HepG2 (cell line): ENCODE measurements around the gene FNDC3A. TPM values are rescaled to one million over a fixed set of nuclear protein-coding genes. Genes with fewer than 3 reads are reported as not detected.
A peak's percentile ranks its signal among the peaks of the same experiment; 100 is the strongest.

ENCODE experiments used
- ATAC-seq: fragments of 200-7000 bp; cut with Tn5 transposase; 3 replicates; pipeline ENCODE4 v1.9.1; 2020; ENCODE audit warnings: mild to moderate bottlenecking, moderate library complexity
- BruUV-seq: library from RNA; stranded (reverse); fragments of 400-500 nt; replicated peaks from 2 replicates; lab custom pipeline; 2021; lab: Mats Ljungman, UMichigan
- CTCF ChIA-PET: fragments of 300-600 bp; formaldehyde crosslinking; extraction: SDS; loops from one replicate; lab custom pipeline; 2021; ENCODE audit warnings: low total read pairs, inconsistent platforms, low intra/inter-chr PET ratio; lab: Yijun Ruan, JAX
- POLR2A ChIA-PET: fragments of 350-600 bp; sonication (Branson Sonifier 250); formaldehyde crosslinking; loops from one replicate; lab custom pipeline; 2020; ENCODE audit warnings: antibody characterized with exemption, inconsistent platforms; lab: Yijun Ruan, JAX
- DNase-seq: peaks from one replicate; pipeline ENCODE4 v3.0.0-alpha.2; 2015; ENCODE audit warnings: low spot score
- FAIRE-seq: peaks from 3 replicates; lab custom pipeline; 2011; peaks lifted over from hg19 to GRCh38; lab: Jason Lieb, UNC
- H2AFZ ChIP-seq: one replicate; pipeline ENCODE4 v1.6.1; 2011; ENCODE audit warnings: low read length, inconsistent platforms
- H3K27ac ChIP-seq: fragments of 300-600 bp; 3 replicates; pipeline ENCODE4 v1.8.0; 2011; ENCODE audit warnings: mixed run types, mild to moderate bottlenecking, mixed read lengths, low read length, inconsistent platforms; ENCODE audit not compliant: insufficient read depth; ENCODE audit errors: extremely low read length
- H3K27me3 ChIP-seq, 2 experiments: fragments of 200-600 bp in 1 of 2; 2 replicates in 1 of 2; 3 replicates in 1 of 2; pipeline versions ENCODE4 v1.6.0 to v1.8.0; 2011; ENCODE audit warnings: low read length in 2 of 2, mild to moderate bottlenecking in 2 of 2, moderate library complexity in 2 of 2, inconsistent platforms in 1 of 2; ENCODE audit not compliant: insufficient read depth in 2 of 2, control insufficient read depth in 1 of 2
- H3K36me3 ChIP-seq, 2 experiments: fragments of 200-600 bp in 1 of 2; replicated peaks in 1 of 2; 2 replicates in 1 of 2; 3 replicates in 1 of 2; pipeline versions ENCODE4 v1.5.1 to v1.8.0; 2011; ENCODE audit warnings: low read length in 2 of 2, inconsistent platforms in 1 of 2; ENCODE audit not compliant: insufficient read depth in 2 of 2, control insufficient read depth in 1 of 2
- H3K4me1 ChIP-seq: 2 replicates; pipeline ENCODE4 v1.5.1; 2012; ENCODE audit warnings: low read length, inconsistent platforms; ENCODE audit not compliant: insufficient read depth
- H3K4me2 ChIP-seq: 2 replicates; pipeline ENCODE4 v1.6.0; 2011; ENCODE audit warnings: low read depth, low read length, inconsistent platforms
- H3K4me3 ChIP-seq, 3 experiments: fragments of 200-600 bp in 1 of 3; sonication (generic), shearing (Covaris generic) in 1 of 3; replicated peaks in 1 of 3; 2 replicates each; pipeline ENCODE4 v1.5.1; 2011 to 2016; ENCODE audit warnings: low read length in 3 of 3, inconsistent platforms in 2 of 3, low read depth in 2 of 3, mild to moderate bottlenecking in 2 of 3, control low read depth in 1 of 3, mixed read lengths in 1 of 3; ENCODE audit not compliant: insufficient read depth in 1 of 3
- H3K79me2 ChIP-seq: one replicate; pipeline ENCODE4 v1.6.1; 2011; ENCODE audit warnings: low read length, inconsistent platforms; ENCODE audit not compliant: insufficient read depth
- H3K9ac ChIP-seq: 2 replicates; pipeline ENCODE4 v1.6.0; 2011; ENCODE audit warnings: mild to moderate bottlenecking, low read depth, low read length, inconsistent platforms; ENCODE audit not compliant: insufficient read depth
- H3K9me3 ChIP-seq: 2 replicates; pipeline ENCODE4 v1.5.1; 2012; ENCODE audit warnings: mild to moderate bottlenecking, low read length
- H4K20me1 ChIP-seq: 2 replicates; pipeline ENCODE4 v1.6.0; 2011; ENCODE audit warnings: inconsistent platforms, mild to moderate bottlenecking, low read length, moderate library complexity; ENCODE audit not compliant: insufficient read depth
- CENPBD1 ChIP-seq: sonication (generic); formaldehyde crosslinking; IDR thresholded peaks from 2 replicates; pipeline ENCODE4 v1.8.0; 2022; ENCODE audit warnings: missing genetic modification reagents, low read depth, mild to moderate bottlenecking, borderline replicate concordance
- ELF3 ChIP-seq: IDR thresholded peaks from 2 replicates; pipeline ENCODE4 v1.6.1; 2016; ENCODE audit warnings: missing genetic modification reagents, missing compliant biosample characterization
- FOXA3 ChIP-seq: IDR thresholded peaks from 2 replicates; pipeline ENCODE4 v1.6.1; 2016; ENCODE audit warnings: missing genetic modification reagents, missing compliant biosample characterization
- FOXJ3 ChIP-seq: sonication (generic); formaldehyde crosslinking; IDR thresholded peaks from 2 replicates; pipeline ENCODE4 v1.4.0; 2020; ENCODE audit warnings: missing genetic modification reagents, mild to moderate bottlenecking, borderline replicate concordance
- GABPA ChIP-seq, 2 experiments: IDR thresholded peaks; 2 replicates each; pipeline ENCODE4 v1.6.1; 2011 to 2016; ENCODE audit warnings: low read depth in 2 of 2, low read length in 1 of 2, missing biosample characterization in 1 of 2, missing genetic modification characterization in 1 of 2
- HNF4A ChIP-seq: sonication (generic); formaldehyde crosslinking; IDR thresholded peaks from 2 replicates; pipeline ENCODE4 v1.4.0; 2020; ENCODE audit warnings: missing genetic modification reagents
- HNF4G ChIP-seq, 2 experiments: sonication (generic) in 1 of 2; formaldehyde crosslinking in 1 of 2; IDR thresholded peaks; 2 replicates each; pipeline versions ENCODE4 v1.4.0 to v1.6.1; 2011 to 2020; ENCODE audit warnings: borderline replicate concordance in 2 of 2, low read depth in 2 of 2, mild to moderate bottlenecking in 2 of 2, low read length in 1 of 2, missing genetic modification reagents in 1 of 2, moderate library complexity in 1 of 2
- NCOR1 ChIP-seq: fragments of 200-600 bp; sonication (generic); IDR thresholded peaks from 2 replicates; pipeline ENCODE4 v1.7.0; 2017; ENCODE audit warnings: antibody characterized with exemption, low read length, borderline replicate concordance
- PCBP2 ChIP-seq: fragments of 200-400 bp; formaldehyde crosslinking; optimal IDR thresholded peaks from 2 replicates; pipeline ENCODE3; 2018; ENCODE audit warnings: low read length, low read depth; ENCODE audit not compliant: poor library complexity, severe bottlenecking
- RXRB ChIP-seq: IDR thresholded peaks from 2 replicates; pipeline ENCODE4 v1.6.1; 2016; ENCODE audit warnings: borderline replicate concordance, missing genetic modification reagents, missing compliant biosample characterization
- SOX13 ChIP-seq, 3 experiments: fragments of 450-650 bp in 1 of 3; sonication (generic) in 1 of 3; formaldehyde crosslinking in 1 of 3; IDR thresholded peaks in 2 of 3; conservative IDR thresholded peaks in 1 of 3; 2 replicates each; pipeline versions ENCODE4 v1.5.0 to v1.6.1; 2016 to 2020; ENCODE audit warnings: antibody characterized with exemption in 1 of 3, mild to moderate bottlenecking in 1 of 3, missing compliant biosample characterization in 1 of 3, missing genetic modification reagents in 1 of 3, moderate library complexity in 1 of 3
- SOX5 ChIP-seq: IDR thresholded peaks from 2 replicates; pipeline ENCODE4 v1.6.1; 2016; ENCODE audit warnings: borderline replicate concordance
- SOX6 ChIP-seq, 2 experiments: fragments of 450-650 bp in 1 of 2; sonication (generic) in 1 of 2; formaldehyde crosslinking in 1 of 2; IDR thresholded peaks; 2 replicates each; pipeline versions ENCODE4 v1.4.0 to v1.6.1; 2017 to 2020; ENCODE audit warnings: antibody characterized with exemption in 1 of 2, mild to moderate bottlenecking in 1 of 2, missing genetic modification reagents in 1 of 2
- TOE1 ChIP-seq: sonication (generic); formaldehyde crosslinking; IDR thresholded peaks from 2 replicates; pipeline ENCODE4 v1.4.0; 2020; ENCODE audit warnings: mild to moderate bottlenecking, missing genetic modification reagents
- ZNF484 ChIP-seq: sonication (generic); formaldehyde crosslinking; IDR thresholded peaks from 2 replicates; pipeline ENCODE4 v1.5.1; 2020; ENCODE audit warnings: mild to moderate bottlenecking, low read depth, missing genetic modification reagents, borderline replicate concordance
- WGBS: methylation state at CpG from one replicate; pipeline ENCODE4 v1.1.6; 2017; ENCODE audit warnings: low lambda C conversion rate; 5-methylcytosine and 5-hydroxymethylcytosine counted together
- in situ Hi-C: cut with HindIII; loops from 2 replicates; pipeline ENCODE4 v1.10.0; 2017; ENCODE audit warnings: low pct_unique_long_range_greater_than_20kb; ENCODE audit not compliant: extremely low pct_ligation_motif_present
- intact Hi-C: fragments of 100-400 bp; cut with micrococcal nuclease; formaldehyde crosslinking; loops from one replicate; pipeline ENCODE4 v1.10.0; 2022; ENCODE audit not compliant: unreplicated experiment
- polyA plus RNA-seq, 8 experiments: library from polyadenylated mRNA; depleted of rRNA in 3 of 8; stranded (reverse) in 7 of 8; unstranded in 1 of 8; fragments of >200 nt; fragmentation: Illumina TruSeq in 4 of 8; extraction: Trizol in 4 of 8; gene quantifications; 2 replicates each; pipeline versions ENCODE4 v1.2.1 to v1.2.3, GENCODE V29; 2011 to 2016; ENCODE audit warnings: low read depth in 4 of 8, missing spikeins in 1 of 8, mixed read lengths in 1 of 8; ENCODE audit not compliant: insufficient read depth in 1 of 8
- total RNA-seq, 5 experiments: library from RNA; depleted of rRNA; stranded (reverse); fragments of >200 nt; fragmentation: Illumina TruSeq; extraction: Trizol; gene quantifications; 2 replicates each; pipeline ENCODE4 v1.2.3, GENCODE V29; 2016; ENCODE audit warnings: low read depth in 1 of 5
- TF ChIP-seq, protein P1 (sequence below): sonication (generic); formaldehyde crosslinking; IDR thresholded peaks from 2 replicates; pipeline ENCODE4 v1.5.0; 2020; ENCODE audit warnings: missing genetic modification reagents
- TF ChIP-seq, protein P2 (sequence below): IDR thresholded peaks from 2 replicates; pipeline ENCODE4 v1.4.0; 2020; ENCODE audit warnings: mild to moderate bottlenecking, missing genetic modification reagents

FNDC3A gene
- total and polyA plus RNA-seq, 2 of the 13 experiments (the other 11 are each of a cell fraction or from before 2014, with no cell fraction given): 36.7 to 39.3 TPM

DNA sequence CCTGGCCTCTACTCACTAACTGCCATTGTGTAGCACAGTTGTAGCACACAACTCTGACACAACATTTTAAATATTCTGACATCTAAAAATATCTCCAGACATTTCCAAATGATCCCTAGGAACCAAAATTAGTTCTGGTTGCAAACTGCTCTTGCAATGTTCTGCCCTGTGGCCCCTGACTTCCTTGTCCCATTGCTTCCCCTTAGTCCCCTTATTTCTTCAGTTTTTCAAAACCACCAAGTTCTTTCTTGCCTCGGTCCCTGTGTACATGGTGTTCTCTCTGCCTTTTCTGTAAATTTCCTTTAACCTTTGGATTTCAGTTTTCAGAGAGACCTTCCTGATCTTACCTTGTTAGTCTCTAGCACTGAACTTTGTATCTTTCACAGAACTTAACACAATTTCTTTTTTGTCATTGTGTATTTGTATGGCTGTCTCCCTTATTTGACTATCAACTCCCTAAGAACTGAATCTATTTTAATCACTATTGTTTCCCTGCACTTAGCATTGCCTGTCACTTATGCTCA is 156.8 kb downstream of the FNDC3A start:
- WGBS: 18% methylated on average over 1 of the region's 1 CpG
- no TSS peak for BruUV-seq
- Histone ChIP-seq H3K9ac (no peak overlapping the region), H3K79me2 (peaks cover 5% of the 10 kb centered on the region), H2AFZ (no peak overlapping the region), H3K27ac (peak overlapping the region; percentile 60), H4K20me1 (no peaks in the 10 kb centered on the region), H3K9me3 (no peaks in the 10 kb centered on the region), H3K4me1 (peaks cover 26% of the 10 kb centered on the region), H3K4me3 (no peak overlapping the region), H3K36me3 (peaks cover 4 to 45% of the 10 kb centered on the region in 2 experiments), H3K27me3 (no peaks in the 10 kb centered on the region), H3K4me2 (peak overlapping the region; percentile 30)
- peak; percentile 36 for FAIRE-seq
- peak; percentile 42 for DNase-seq
- intact Hi-C loops: no loop called here
- ChIA-PET POLR2A (no interaction called here), CTCF (no interaction called here)
- ATAC-seq: peak; percentile 73
- in situ Hi-C loops: no loop called here
- TF ChIP-seq PCBP2 (no peak), TOE1 (CRISPR knock-in tag) (no peak), ZNF484 (CRISPR knock-in tag) (no peak), NCOR1 (peak; percentile 59; the same call in 1 of the 2 replicates), GABPA (IDR thresholded peaks at IDR 0.05; ENCODE audit: low read depth, low read length) (no peak), GABPA (CRISPR knock-in tag; IDR thresholded peaks at IDR 0.05; ENCODE audit: low read depth) (no peak), HNF4G (IDR thresholded peaks at IDR 0.05; ENCODE audit: borderline replicate concordance, low read depth, low read length) (peak; percentile 28; the same call in 1 of the 2 replicates), HNF4G (CRISPR knock-in tag; IDR thresholded peaks at IDR 0.05; ENCODE audit: borderline replicate concordance, low read depth) (no peak), ELF3 (CRISPR knock-in tag) (peak; percentile 30; the same call in 1 of the 2 replicates), FOXJ3 (CRISPR knock-in tag) (peak; percentile 45; the same call in 1 of the 2 replicates), SOX13 (IDR thresholded peaks at IDR 0.05) (no peak), SOX13 (CRISPR knock-in tag; conservative IDR thresholded peaks at IDR 0.05 in 1 of 2, IDR thresholded peaks at IDR 0.05 in 1 of 2) (peak in 1 of 2 experiments; percentile 70; a peak in 2 of 4 replicates), CENPBD1 (CRISPR knock-in tag) (no peak), SOX5 (peak; percentile 41; the same call in 1 of the 2 replicates), SOX6 (IDR thresholded peaks at IDR 0.05) (no peak), SOX6 (CRISPR knock-in tag; IDR thresholded peaks at IDR 0.05) (peak; percentile 26; the same call in 1 of the 2 replicates), RXRB (CRISPR knock-in tag) (0 out of 2 replicates have a peak, but pooled peaks have one; percentile 17), FOXA3 (CRISPR knock-in tag) (peak; percentile 40; the same call in 1 of the 2 replicates), HNF4A (CRISPR knock-in tag) (peak; percentile 80)
- TF ChIP-seq, protein P1, sequence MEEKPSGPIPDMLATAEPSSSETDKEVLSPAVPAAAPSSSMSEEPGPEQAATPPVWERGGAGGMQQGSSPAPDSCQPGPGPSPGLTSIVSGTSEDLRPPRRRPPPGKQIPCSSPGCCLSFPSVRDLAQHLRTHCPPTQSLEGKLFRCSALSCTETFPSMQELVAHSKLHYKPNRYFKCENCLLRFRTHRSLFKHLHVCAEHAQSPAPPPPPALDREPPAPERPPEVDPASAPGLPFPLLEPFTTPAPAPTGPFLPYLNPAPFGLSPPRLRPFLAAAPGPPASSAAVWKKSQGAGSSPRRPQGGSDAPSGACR: no peak
- TF ChIP-seq, protein P2, sequence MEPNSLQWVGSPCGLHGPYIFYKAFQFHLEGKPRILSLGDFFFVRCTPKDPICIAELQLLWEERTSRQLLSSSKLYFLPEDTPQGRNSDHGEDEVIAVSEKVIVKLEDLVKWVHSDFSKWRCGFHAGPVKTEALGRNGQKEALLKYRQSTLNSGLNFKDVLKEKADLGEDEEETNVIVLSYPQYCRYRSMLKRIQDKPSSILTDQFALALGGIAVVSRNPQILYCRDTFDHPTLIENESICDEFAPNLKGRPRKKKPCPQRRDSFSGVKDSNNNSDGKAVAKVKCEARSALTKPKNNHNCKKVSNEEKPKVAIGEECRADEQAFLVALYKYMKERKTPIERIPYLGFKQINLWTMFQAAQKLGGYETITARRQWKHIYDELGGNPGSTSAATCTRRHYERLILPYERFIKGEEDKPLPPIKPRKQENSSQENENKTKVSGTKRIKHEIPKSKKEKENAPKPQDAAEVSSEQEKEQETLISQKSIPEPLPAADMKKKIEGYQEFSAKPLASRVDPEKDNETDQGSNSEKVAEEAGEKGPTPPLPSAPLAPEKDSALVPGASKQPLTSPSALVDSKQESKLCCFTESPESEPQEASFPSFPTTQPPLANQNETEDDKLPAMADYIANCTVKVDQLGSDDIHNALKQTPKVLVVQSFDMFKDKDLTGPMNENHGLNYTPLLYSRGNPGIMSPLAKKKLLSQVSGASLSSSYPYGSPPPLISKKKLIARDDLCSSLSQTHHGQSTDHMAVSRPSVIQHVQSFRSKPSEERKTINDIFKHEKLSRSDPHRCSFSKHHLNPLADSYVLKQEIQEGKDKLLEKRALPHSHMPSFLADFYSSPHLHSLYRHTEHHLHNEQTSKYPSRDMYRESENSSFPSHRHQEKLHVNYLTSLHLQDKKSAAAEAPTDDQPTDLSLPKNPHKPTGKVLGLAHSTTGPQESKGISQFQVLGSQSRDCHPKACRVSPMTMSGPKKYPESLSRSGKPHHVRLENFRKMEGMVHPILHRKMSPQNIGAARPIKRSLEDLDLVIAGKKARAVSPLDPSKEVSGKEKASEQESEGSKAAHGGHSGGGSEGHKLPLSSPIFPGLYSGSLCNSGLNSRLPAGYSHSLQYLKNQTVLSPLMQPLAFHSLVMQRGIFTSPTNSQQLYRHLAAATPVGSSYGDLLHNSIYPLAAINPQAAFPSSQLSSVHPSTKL (CRISPR knock-in tag): peak; percentile 21
